ENCODE measurements around the gene MRPL45. TPM values are rescaled to one million over a fixed set of nuclear protein-coding genes. Genes with fewer than 3 reads are reported as not detected.

Gene MRPL45
- polyA plus RNA-seq, 12 donors: 48.6 to 66.6 (median 60.0) TPM; not detected in 1

Other genes starting within 250 kb of the MRPL45 start
- gene TBC1D3C, start 228.5 kb upstream of the MRPL45 start, polyA plus RNA-seq (ENCODE audit: insufficient read length in 12 of 12): 1 to 10 TPM in 2 of 12 donors, not detected in 10; 1.1 to 4.3 TPM
- 10 to 100 TPM in 1 of 12 donors, 1 to 10 TPM in 1, under 1 TPM in 2, not detected in 8; 0.14 to 13.7 (median 1.9) TPM for gene TBC1D3E, start 169.2 kb upstream of the MRPL45 start, polyA plus RNA-seq (ENCODE audit: insufficient read length in 12 of 12)
- gene TBC1D3, start 104.6 kb upstream of the MRPL45 start, polyA plus RNA-seq (ENCODE audit: insufficient read length in 12 of 12): under 1 TPM in 2 of 12 donors, not detected in 10; 0.36 to 0.59 TPM
- under 1 TPM in 10 of 12 donors, not detected in 2; 0.19 to 0.97 (median 0.56) TPM for gene GPR179, start 46.8 kb downstream of the MRPL45 start, polyA plus RNA-seq (ENCODE audit: insufficient read length in 12 of 12)
- 10 to 100 TPM in 11 of 12 donors, not detected in 1; 12.7 to 21.2 (median 16.5) TPM for gene SOCS7, start 54.7 kb downstream of the MRPL45 start, polyA plus RNA-seq (ENCODE audit: insufficient read length in 12 of 12)
- 10 to 100 TPM in 11 of 12 donors, not detected in 1; 23.7 to 49.5 (median 33.9) TPM for gene ARHGAP23, start 131.3 kb downstream of the MRPL45 start, polyA plus RNA-seq (ENCODE audit: insufficient read length in 12 of 12)